HFF-Myc (cell line): ENCODE data around the gene KRT12.
A peak's percentile ranks its signal among the peaks of the same experiment; 100 is the strongest.

Source experiments
- DNase-seq: peaks from one replicate; pipeline ENCODE4 v3.0.0-alpha.2; 2011; ENCODE audit warnings: low read depth; ENCODE audit errors: extremely low read depth
- H3K4me3 ChIP-seq: replicated peaks from 2 replicates; pipeline ENCODE4 v1.5.1; 2011; ENCODE audit warnings: low read depth, mild to moderate bottlenecking, control low read depth, low read length
- CTCF ChIP-seq: IDR thresholded peaks from 2 replicates; pipeline ENCODE4 v1.5.1; 2012; ENCODE audit warnings: mild to moderate bottlenecking, low read depth, low read length, control low read depth; ENCODE audit errors: missing control alignments

The KRT12 gene

DNA sequence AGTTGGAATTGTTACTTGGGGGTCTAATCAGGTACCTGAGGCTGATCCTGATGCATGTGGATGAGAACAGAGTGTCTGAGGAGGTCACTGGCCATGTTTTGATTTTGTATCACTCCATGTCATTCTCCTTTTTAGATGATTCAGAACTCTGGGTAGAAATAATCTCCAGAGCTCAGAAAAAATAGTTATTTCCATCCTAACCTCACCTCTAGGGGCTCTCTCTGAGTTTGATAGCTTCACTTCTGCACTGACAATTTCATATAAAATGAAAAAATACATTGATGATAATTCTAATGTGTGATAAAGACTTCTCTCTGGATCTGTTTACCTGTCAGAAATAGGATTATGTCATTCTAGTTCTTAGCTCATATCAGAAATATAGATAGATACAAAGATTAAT is 6.2 kb upstream of the KRT12 start:
- no peak for TF ChIP-seq CTCF
- no peak overlapping the region for H3K4me3 ChIP-seq
- no peak for DNase-seq

GRCh38 chr17:40872416-40872815 is 5.4 kb upstream of the KRT12 start:
- H3K4me3 ChIP-seq, result no peak overlapping the region
- DNase-seq, result no peak
- TF ChIP-seq CTCF, result no peak

GRCh38 chr17:40871316-40871715 is 4.3 kb upstream of the KRT12 start:
- TF ChIP-seq CTCF, result no peak
- H3K4me3 ChIP-seq, result no peak overlapping the region
- DNase-seq, result no peak

- DNase-seq, result no peak
- no peak overlapping the region for H3K4me3 ChIP-seq
- TF ChIP-seq CTCF, result no peak
Measured at GRCh38 chr17:40870136-40870535, 3.1 kb upstream of the KRT12 start.

DNA sequence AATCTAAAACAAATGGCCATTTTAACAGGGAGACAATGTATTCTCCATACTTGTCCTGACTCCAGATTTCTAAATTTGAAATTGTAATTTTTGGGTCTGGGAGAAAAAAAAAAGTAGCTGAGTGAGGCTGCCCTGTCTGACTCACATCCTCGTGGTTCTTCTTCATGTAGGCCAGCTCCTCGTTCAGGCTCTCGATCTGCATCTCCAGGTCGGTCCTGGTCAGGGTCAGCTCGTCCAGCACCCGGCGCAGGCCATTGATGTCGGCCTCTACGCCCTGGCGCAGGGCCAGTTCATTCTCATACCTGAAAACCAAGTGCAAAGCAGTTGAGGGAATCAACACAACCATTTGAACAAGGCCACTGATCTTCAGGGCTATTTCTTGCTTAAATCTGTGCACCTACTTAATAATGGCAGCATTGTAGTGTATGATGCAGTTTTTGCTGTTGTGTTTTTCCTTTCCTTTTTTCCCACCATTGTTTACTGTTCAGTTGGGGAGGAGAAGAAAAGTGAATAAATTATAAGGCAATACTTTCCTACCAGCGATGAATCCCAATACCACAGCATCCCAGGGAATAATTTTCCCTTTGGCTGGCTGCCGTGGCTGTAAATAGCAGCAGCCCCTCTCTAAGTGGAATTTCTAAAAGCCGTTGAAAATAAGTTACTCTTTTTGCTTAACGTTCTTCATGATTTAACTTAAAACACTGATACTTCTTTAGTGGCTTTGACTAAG is 2.2 kb downstream of the KRT12 start:
- DNase-seq, result no peak
- TF ChIP-seq CTCF, result no peak
- H3K4me3 ChIP-seq, result no peak overlapping the region

DNA sequence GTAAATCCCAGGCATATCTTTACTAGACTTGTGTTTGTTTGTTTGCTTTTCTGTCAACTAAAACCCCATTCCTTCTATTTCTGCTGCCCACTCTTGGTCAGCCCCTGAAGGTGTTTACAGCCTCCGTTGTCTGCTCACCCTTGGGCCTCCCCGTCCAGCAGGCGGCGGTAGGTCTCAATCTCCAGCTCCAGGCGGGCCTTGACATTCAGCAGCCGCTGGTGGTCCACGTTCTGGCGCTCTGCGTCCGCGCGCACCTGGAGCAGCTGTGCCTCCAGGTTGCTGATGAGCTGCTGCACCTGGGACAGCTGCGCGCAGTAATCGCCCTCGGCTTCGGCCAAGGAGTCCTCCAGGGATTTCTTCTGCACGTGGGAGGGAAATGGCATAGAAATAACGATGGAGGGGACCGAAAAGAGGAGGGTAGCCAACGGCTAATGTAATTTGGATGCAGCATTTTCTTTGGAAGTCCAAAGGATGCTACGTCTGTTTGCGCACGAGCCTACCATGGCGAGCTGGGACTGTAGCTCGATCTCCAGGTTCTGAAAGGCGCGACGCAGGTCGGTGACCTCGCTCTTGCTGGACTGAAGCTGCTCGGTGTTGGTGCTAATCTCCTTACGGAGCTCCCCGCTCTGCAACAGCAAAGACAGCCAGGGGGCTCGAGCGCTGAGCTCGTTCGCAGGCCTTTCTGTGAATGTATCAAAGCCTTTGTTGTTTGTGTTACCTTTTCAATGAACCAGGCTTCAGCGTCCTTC is 3.9 kb downstream of the KRT12 start:
- no peak overlapping the region for H3K4me3 ChIP-seq
- peak; percentile 34 for TF ChIP-seq CTCF
- DNase-seq, result no peak
